HG03095 (cell line): ENCODE measurements around the gene TBC1D2B.
A peak's percentile ranks its signal among the peaks of the same experiment; 100 is the strongest.

Source experiments
- ATAC-seq: cut with Tn5 transposase; IDR thresholded peaks from one replicate; pipeline ENCODE4 v1.9.1; 2021; ENCODE audit warnings: moderate library complexity; ENCODE audit not compliant: unreplicated experiment

Gene TBC1D2B

DNA sequence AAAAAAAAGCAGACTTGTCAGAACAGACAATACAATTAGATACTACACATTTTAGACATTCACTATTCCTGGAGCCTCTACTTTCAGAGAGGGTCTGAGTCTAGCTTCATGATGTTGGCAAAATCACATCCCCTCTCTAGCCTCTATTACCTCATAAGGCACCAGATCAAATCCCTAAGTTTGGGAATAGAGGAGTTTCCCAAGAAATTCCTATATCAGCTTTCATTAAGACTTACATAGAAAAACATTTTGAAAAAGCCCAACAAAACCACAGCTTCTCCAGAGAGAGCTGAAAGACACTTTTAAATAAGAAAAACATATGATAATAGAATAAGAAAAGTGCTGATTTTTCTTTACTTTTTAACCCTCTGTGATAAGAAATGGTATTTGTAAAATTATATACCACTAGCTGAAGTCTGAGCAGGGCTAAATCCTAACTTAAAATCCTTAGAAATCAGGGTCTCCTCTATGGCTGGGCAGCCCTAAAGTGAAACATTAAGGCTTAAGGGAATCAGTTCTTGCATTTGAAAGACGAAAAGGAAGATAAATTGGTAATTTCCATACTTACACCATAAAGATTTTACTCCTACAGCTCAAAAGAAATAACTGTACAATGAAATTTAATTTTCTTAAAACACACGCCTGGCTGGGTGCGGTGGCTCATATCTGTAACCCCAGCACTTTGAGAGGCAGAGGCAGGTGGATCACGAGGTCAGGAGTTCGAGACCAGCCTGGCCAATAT, 4.3 kb downstream of the TBC1D2B start:
- no peak for ATAC-seq

DNA sequence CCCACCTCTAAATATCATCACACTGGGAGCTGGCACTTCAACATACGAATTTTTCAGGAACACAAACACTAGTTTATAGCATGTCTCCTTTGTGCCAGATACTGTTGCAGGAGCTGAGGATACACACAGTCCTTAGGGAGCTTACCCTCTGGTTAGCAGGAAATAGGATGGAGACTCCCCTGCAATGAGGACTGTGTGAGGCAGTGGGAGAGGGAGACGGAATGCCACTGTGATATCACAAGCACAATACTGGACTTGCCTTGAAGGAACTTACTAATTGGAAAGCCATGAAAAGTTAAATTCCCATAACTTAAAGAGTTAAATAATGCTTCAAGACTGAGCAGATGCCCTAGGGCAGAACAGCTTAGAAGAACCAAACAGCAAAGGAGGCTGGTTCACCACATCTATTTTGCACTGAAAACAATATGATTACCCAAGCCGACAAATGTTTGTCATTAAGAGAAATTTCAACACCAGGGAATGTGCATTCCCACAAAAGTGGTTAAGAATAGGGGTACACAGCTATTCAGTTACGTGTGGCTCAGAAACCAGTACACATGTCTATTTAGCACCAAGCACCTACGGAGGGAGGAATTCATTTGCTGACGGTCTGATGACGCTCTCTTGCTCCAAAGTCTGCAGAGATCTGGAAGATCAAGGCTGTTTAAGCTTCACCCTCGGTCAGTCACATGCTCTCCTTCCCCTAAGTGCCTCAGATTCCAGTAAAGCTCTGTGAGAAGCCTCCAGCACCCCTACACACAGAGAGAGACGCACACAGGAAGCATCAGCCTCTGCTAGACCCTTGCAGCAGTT, 5.2 kb downstream of the TBC1D2B start:
- ATAC-seq = no peak

DNA sequence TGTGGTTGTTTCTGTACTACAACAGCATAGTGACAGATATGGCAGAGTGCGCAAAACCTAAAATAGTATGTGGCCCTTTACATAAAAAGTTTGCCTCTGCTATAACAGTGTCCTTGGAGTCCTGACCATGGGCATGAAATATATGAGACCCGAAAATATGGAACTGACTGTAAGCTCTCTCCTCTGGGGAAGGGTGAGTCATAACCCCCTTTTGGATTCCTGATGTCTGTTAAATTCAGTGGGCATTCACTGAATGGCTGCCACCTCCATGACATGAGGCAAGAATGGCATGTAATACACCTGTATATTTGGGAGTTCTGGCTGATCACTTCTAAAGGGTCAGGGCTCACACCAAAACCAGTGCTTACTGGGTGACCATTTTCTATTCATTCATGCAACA, 6.1 kb downstream of the TBC1D2B start:
- no peak for ATAC-seq

- no peak for ATAC-seq
Measured at GRCh38 chr15:78070049-78070700, 7.3 kb downstream of the TBC1D2B start.

GRCh38 chr15:78069462-78070029, 8.0 kb downstream of the TBC1D2B start:
- ATAC-seq = no peak

- ATAC-seq = no peak
Measured at GRCh38 chr15:78069052-78069414, 8.5 kb downstream of the TBC1D2B start.

DNA sequence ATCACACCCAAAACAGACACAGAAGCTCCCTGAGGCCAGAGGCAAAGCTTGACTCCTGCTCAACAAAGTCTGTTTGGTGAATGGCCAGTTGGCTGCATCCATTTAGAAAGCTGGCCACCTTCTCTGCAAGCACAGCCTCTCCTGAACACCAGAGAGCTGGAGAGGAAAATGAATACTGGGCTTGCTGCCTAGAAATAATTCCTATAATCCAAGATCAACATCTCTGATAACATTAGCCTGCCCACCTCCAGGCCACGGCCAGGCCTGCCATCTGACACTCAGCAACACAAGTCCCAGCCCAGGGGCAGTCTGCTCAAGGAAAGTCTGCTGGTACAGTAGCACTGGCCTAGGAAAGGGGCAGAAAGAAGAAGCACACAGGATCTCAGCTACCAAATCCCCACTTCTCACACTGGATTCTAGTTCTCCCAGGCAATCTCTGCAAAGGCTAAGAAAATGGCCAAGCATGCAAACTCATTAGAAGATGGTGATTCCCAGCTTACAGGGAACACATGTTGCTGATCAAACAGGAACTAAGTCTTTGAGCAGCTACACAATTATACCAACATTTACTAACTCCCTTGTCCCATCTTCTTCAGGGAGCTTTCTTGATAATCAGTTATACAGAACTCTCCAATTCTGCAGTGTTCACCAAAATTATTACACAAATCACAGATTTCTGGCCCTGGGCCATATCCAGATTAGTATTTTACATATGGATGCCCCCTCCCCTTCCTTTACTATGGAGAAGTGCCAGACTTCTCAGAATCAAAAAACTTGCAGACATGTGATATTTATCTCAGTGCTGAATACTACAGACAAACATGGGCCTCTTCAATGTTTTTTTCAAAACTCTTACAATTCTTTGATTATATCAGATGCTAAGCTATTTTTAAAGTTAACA, 9.9 kb downstream of the TBC1D2B start:
- no peak for ATAC-seq

DNA sequence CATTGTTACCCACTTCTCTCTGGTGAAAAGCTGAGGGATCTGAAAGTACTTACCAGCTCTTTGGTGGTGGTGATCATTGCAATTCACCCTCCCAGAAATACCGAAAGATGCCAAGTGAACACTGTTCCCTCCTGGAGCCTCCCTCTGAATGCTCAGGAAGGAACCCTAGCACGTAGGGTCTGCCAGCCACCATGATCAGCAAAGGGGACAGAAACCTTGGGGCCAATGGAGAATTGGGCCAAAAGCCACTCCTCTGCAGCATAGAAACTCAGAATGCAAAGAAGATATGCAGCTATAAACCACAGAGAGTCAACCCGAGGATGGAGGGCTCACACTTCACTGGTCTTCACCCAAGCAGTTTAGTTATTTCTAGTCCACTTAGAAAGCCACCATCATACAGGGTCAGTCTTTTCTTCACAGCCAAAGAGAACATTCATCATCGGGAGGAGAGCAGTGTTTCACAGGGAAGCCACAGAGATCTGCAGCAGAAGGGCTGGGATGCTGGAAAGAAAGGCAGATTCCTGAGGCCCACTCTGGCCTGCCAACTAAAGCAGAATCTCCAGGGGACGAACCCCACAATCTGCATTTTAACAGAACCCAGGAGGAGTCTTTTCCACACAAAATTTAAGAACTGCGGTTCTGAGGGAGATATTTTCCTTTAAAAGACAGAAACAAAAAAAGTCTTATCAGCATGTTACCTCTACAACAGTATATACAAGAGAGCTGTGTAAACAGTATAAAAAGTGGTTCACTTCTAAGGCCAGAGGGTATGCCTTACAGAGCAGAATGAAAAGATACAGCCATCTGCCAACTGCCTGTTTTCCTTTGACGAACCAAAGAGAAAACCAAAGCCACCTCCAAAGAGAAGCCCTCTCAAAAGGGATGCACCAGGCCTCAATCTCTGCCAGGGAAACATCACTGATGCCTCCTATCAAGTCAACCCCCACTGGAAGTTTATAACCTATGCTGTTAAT, 11.3 kb downstream of the TBC1D2B start:
- peak; percentile 54 for ATAC-seq

DNA sequence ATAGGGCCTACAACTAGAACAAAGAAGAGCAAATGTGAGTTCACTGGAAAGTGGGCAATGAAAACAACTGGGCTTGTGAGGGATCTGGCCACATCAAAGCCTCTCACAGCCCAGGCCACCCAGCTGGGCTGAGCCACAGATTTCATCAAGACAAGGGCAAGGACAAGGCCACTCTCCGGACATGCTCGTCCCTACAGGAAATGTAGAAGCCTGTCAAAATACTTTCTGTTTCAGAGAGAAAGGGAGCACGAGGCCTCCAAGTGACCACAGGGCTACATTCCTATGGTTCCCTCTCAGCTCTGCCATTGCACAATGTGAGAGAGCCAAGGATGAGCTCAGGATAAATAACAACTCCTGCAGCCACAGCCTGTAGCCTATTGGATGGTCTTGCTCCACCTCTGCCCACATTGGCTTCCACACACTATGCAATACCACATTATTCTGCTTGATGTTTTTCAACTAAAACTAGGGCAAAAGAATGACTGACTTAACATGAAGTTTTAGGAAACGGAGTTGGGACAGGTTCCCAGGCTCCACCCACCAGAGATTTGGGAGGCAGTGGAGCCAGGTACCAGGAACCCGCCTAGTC, 12.1 kb downstream of the TBC1D2B start:
- no peak for ATAC-seq

DNA sequence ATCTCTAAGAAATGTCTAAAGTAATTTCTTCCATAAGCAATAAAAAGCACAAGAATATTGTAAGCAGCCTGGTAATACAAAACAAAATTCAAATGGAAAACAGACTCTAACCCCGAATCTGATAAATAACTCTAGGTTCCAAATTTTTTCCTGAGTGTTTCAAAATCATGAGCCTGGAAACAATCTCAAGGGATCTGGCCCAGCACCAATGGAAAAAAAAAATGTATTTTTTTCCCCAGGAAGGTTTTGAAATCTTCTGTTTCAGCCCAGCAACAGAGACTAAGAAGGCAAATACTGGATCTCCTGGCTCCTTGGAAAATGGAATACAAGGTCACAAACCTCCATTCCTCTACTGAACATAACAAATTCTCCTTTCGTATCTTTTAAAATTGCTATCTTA, 13.0 kb downstream of the TBC1D2B start:
- no peak for ATAC-seq

DNA sequence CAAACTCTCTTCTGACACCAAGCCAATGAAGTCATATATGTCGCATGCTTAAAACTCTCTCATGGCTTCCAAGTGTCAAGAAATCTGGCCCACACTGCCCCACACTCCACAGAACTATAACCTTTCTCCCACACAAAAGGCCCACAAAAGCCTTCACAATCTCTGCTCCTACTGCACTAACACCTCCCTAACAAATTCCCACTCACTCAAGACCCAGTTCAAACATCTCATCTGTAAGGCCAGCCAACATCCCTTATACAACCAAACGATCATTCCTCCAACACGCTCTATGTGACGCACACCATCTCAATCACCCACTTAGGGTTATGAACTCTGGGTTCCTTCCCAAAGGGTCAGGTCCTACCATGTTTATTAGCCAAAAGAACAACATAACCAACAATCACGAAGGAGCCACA, 13.5 kb downstream of the TBC1D2B start:
- no peak for ATAC-seq

DNA sequence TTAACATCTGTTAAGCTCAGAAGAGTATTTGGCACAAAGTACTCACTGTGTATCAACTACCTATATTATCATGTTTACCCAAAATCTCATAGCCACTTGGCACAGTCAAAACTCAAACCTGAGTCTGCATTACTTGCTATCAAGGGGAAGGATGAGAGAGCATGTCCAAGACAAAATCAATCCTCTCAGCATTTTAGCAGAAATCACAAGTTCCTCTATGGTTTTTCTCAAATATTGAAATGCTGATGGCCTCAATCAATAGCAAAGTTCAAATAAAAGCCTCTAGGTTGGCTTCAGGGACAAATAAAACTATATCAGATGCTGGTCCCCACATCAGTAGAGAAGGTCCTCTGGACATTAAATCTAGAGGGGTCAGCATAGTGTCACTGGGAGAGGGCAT, 14.3 kb downstream of the TBC1D2B start:
- no peak for ATAC-seq

- ATAC-seq = no peak
Measured at GRCh38 chr15:78061963-78062427, 15.5 kb downstream of the TBC1D2B start.

DNA sequence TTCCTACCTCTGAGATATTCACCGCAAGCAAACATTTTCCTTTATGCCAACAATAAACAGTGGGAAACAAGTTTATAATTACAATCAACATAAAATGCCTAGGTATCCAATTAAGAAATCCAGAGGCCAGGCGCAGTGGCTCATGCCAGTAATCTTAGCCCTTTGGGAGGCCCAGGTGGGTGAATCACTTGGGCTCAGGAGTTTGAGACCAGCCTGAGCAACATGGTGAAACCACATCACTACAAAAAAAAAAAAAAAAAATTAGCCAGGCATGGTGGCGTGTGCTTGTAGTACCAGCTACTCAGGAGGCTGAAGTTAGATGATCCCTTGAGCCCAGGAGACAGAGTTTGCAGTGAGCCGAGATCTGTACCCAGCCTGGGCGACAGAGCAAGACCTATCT, 17.3 kb downstream of the TBC1D2B start:
- ATAC-seq = no peak

- no peak for ATAC-seq
Measured at GRCh38 chr15:78059110-78059839, 18.2 kb downstream of the TBC1D2B start.

DNA sequence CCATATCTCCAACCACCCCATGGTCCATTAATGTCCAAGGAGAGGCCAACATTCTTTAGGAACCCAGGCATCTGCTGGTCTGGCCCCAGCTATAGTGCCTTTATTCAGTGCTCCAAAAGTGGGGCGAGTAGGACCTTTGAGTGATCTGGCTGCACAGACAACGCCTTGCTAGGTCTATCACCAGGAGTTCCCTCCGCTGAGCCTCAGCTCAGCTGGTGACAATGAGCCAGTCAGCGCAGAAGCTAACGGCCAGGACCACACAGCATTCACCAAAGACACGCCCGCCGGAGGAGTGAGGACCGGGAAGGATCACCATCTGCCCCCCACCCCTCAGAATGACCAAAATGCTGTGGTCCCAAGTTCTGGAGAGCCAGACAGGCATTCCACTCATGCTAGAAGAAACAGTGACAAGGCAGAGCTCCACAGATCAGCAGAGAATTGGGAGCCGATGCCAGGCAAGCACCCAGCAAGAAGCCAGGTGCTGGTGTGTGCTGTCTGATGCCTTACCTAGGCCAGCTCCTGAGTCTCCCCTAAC, 19.0 kb downstream of the TBC1D2B start:
- ATAC-seq = no peak

- ATAC-seq = no peak
Measured at GRCh38 chr15:78057803-78058202, 19.7 kb downstream of the TBC1D2B start.

DNA sequence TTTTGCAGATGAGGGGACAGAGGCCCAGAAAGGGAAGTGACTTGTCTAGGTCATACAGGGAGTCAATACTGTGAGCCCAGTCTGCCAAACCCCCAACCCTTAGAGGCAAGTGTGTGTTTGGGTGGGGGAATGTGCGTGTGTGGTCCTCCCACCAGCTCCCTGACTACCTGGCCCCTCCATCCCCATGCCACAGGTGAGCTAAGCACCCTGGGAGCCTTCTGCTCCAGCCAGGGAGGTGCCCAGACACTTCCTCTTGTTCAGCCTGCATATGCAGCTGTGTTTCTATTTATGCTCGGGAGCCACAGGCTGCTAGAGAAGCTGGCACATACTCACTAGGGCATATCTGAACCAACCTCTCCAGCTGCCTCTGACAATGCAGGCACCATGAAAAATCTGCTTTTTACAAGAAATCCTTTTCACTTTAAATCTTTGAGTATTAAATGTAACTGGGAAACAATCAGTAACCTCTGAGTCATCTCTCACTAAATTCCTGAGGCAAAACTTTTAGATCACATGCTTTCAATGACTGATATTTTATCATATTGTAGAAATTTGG, 20.7 kb downstream of the TBC1D2B start:
- no peak for ATAC-seq
